OCI-LY1 (cell line): ENCODE data around the gene ATG7.
A peak's percentile ranks its signal among the peaks of the same experiment; 100 is the strongest.

Experiments used
- H2AFZ ChIP-seq: fragments of 200-600 bp; sonication (generic), shearing (Covaris generic); 2 replicates; pipeline ENCODE4 v1.6.0; 2014; ENCODE audit warnings: antibody characterized with exemption, mild to moderate bottlenecking, low read length
- H3F3A ChIP-seq: fragments of 200-600 bp; sonication (generic), shearing (Covaris generic); 2 replicates; pipeline ENCODE4 v1.6.0; 2014; ENCODE audit warnings: mild to moderate bottlenecking, antibody characterized with exemption, low read length, moderate library complexity; ENCODE audit not compliant: insufficient read depth
- H3K27ac ChIP-seq: fragments of 200-600 bp; sonication (generic); 2 replicates; pipeline ENCODE4 v1.5.1; 2014; ENCODE audit warnings: low read length, mixed run types, mild to moderate bottlenecking, low read depth; ENCODE audit not compliant: poor library complexity, severe bottlenecking
- H3K27me3 ChIP-seq: fragments of 200-600 bp; sonication (generic); 2 replicates; pipeline ENCODE4 v1.6.0; 2014; ENCODE audit warnings: antibody characterized with exemption, mild to moderate bottlenecking, low read length, moderate library complexity; ENCODE audit not compliant: insufficient read depth
- H3K36me3 ChIP-seq: fragments of 200-600 bp; sonication (generic); 2 replicates; pipeline ENCODE4 v1.6.1; 2014; ENCODE audit warnings: mild to moderate bottlenecking, antibody characterized with exemption, low read length, moderate library complexity, mixed read lengths; ENCODE audit not compliant: insufficient read depth
- H3K4me1 ChIP-seq: fragments of 200-600 bp; sonication (generic); 2 replicates; pipeline ENCODE4 v1.5.1; 2014; ENCODE audit warnings: mild to moderate bottlenecking, low read length, moderate library complexity; ENCODE audit not compliant: insufficient read depth, severe bottlenecking
- H3K4me2 ChIP-seq: fragments of 200-600 bp; sonication (generic), shearing (Covaris generic); 2 replicates; pipeline ENCODE4 v1.6.1; 2014; ENCODE audit warnings: low read length
- H3K4me3 ChIP-seq: fragments of 200-600 bp; sonication (generic); 2 replicates; pipeline ENCODE4 v1.5.1; 2014; ENCODE audit warnings: low read length, low read depth, mild to moderate bottlenecking, mixed read lengths; ENCODE audit not compliant: poor library complexity, severe bottlenecking
- H3K79me2 ChIP-seq: fragments of 200-600 bp; shearing (Covaris generic); 2 replicates; pipeline ENCODE4 v1.6.1; 2016; ENCODE audit warnings: mixed run types, low read length, mixed read lengths; ENCODE audit not compliant: insufficient read depth
- H3K9ac ChIP-seq: fragments of 200-600 bp; sonication (generic), shearing (Covaris generic); 2 replicates; pipeline ENCODE4 v1.6.1; 2014; ENCODE audit warnings: mild to moderate bottlenecking, low read length, mixed read lengths
- H3K9me2 ChIP-seq: fragments of 200-600 bp; sonication (generic), shearing (Covaris generic); 2 replicates; pipeline ENCODE4 v1.6.1; 2014; ENCODE audit warnings: low read depth, mild to moderate bottlenecking, low read length, mixed read lengths
- H3K9me3 ChIP-seq: fragments of 200-600 bp; shearing (Covaris generic); 2 replicates; pipeline ENCODE4 v1.6.1; 2014; ENCODE audit warnings: low read length, mixed read lengths
- H4K20me1 ChIP-seq: fragments of 200-600 bp; sonication (generic), shearing (Covaris generic); 2 replicates; pipeline ENCODE4 v1.6.0; 2016; ENCODE audit warnings: mild to moderate bottlenecking, low read length; ENCODE audit not compliant: insufficient read depth
- CTCF ChIP-seq: fragments of 200-600 bp; sonication (generic), shearing (Covaris generic); IDR thresholded peaks from 2 replicates; pipeline ENCODE4 v1.5.1; 2017; ENCODE audit warnings: mild to moderate bottlenecking, antibody characterized with exemption, low read length, moderate library complexity, mixed read lengths
- EZH2 ChIP-seq: fragments of 200-600 bp; sonication (generic), shearing (Covaris generic); IDR thresholded peaks from 2 replicates; pipeline ENCODE4 v1.8.0; 2017; ENCODE audit warnings: borderline replicate concordance, mixed run types, mild to moderate bottlenecking, antibody characterized with exemption, low read length, moderate library complexity, mixed read lengths

The ATG7 gene

GRCh38 chr3:11584570-11584969 is 312.4 kb downstream of the ATG7 start:
- Histone ChIP-seq H3F3A (no peaks in the 10 kb centered on the region), H3K36me3 (peaks cover 32% of the 10 kb centered on the region), H2AFZ (no peak overlapping the region), H3K9ac (no peak overlapping the region), H3K79me2 (peaks cover 63% of the 10 kb centered on the region), H3K27me3 (no peaks in the 10 kb centered on the region), H3K9me2 (no peaks in the 10 kb centered on the region), H3K4me2 (peak overlapping the region; percentile 75; the same call in 1 of the 2 replicates), H3K4me3 (no peak overlapping the region), H3K27ac (peak overlapping the region; percentile 80), H4K20me1 (no peaks in the 10 kb centered on the region), H3K9me3 (no peaks in the 10 kb centered on the region), H3K4me1 (peaks cover 77% of the 10 kb centered on the region)
- TF ChIP-seq EZH2: no peak
- TF ChIP-seq CTCF: no peak

- H3K79me2 ChIP-seq: peaks cover 67% of the 10 kb centered on the region
- H4K20me1 ChIP-seq: no peaks in the 10 kb centered on the region
- H3K9ac ChIP-seq: no peak overlapping the region
- no peak overlapping the region for H3K4me3 ChIP-seq
- no peaks in the 10 kb centered on the region for H3K9me2 ChIP-seq
- H3K36me3 ChIP-seq: peaks cover 49% of the 10 kb centered on the region; the same call in 1 of the 2 replicates
- TF ChIP-seq CTCF: no peak
- TF ChIP-seq EZH2: no peak
- peaks cover 75% of the 10 kb centered on the region for H3K4me1 ChIP-seq
- no peaks in the 10 kb centered on the region for H3K27me3 ChIP-seq
- H2AFZ ChIP-seq: no peak overlapping the region
- H3K9me3 ChIP-seq: no peaks in the 10 kb centered on the region
- no peaks in the 10 kb centered on the region for H3F3A ChIP-seq
- no peak overlapping the region for H3K27ac ChIP-seq
- no peak overlapping the region for H3K4me2 ChIP-seq
Measured at GRCh38 chr3:11587766-11588165, 315.6 kb downstream of the ATG7 start.

DNA sequence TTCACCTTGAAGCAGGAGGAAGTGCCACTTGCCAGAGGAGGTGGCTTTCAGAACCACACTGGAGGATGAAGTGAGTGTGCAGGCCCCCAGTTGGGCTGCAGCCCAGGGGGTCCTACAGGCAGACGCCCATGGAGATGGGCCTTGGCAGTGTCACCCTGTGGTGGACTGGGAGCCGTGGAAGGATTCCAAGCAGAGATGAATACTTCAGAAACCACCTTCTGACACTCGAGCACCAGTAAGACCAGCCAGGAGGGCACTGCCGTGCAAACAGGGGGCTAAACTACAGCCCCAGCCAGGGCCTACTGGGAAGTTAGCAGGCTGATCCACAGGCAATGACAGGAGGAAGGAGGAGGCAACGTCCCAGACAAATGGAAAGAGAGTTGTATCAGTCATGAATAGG is 316.1 kb downstream of the ATG7 start:
- Histone ChIP-seq H2AFZ (no peak overlapping the region), H3K4me2 (no peak overlapping the region), H3K4me1 (peaks cover 75% of the 10 kb centered on the region), H4K20me1 (no peaks in the 10 kb centered on the region), H3K9me3 (no peaks in the 10 kb centered on the region), H3K36me3 (peaks cover 54% of the 10 kb centered on the region; the same call in 1 of the 2 replicates), H3K27ac (no peak overlapping the region), H3F3A (no peaks in the 10 kb centered on the region), H3K79me2 (peaks cover 73% of the 10 kb centered on the region), H3K9me2 (no peaks in the 10 kb centered on the region), H3K4me3 (no peak overlapping the region), H3K9ac (no peak overlapping the region), H3K27me3 (no peaks in the 10 kb centered on the region)
- TF ChIP-seq EZH2 (no peak), CTCF (no peak)
